Epithelial cell of proximal tubule (primary cell): Measurements from ENCODE around the gene KIF4B. TPM values are rescaled to one million over a fixed set of nuclear protein-coding genes. Genes with fewer than 3 reads are reported as not detected.
"Not testable (repeated sequence)": the region's sequence is repeated elsewhere in the genome, so short reads cannot be mapped to it uniquely, and the experiment has no call there.

ENCODE experiments used
- DNase-seq: peaks from one replicate; pipeline ENCODE4 v3.0.0-alpha.2; 2011; ENCODE audit warnings: low read depth
- H3K4me3 ChIP-seq: 2 replicates; pipeline ENCODE4 v1.5.1; 2011; ENCODE audit warnings: low read depth, mild to moderate bottlenecking, low read length
- CTCF ChIP-seq: conservative IDR thresholded peaks from 2 replicates; pipeline ENCODE4 v1.5.1; 2012; ENCODE audit warnings: low read depth, mild to moderate bottlenecking, low read length
- total RNA-seq: library from RNA; depleted of rRNA; stranded (reverse); fragments of >200 nt; gene quantifications from 2 replicates; pipeline ENCODE4 v1.2.3, GENCODE V29; 2015

The KIF4B gene
- total RNA-seq, 1 donor from 2014 or later: not detected

- TF ChIP-seq CTCF: peak; percentile 16
- no peak for DNase-seq
These were observed 17.9 kb upstream of the KIF4B start for GRCh38 chr5:154995679-154996078.

GRCh38 chr5:154997746-154998145, 15.8 kb upstream of the KIF4B start:
- no peak for TF ChIP-seq CTCF
- no peak for DNase-seq
- H3K4me3 ChIP-seq: no peak overlapping the region

More at GRCh38 chr5:154995679-154996078, 17.9 kb upstream of the KIF4B start:
- H3K4me3 ChIP-seq: no peak overlapping the region

- no peak for TF ChIP-seq CTCF
- no peak for DNase-seq
- no peak overlapping the region for H3K4me3 ChIP-seq
These were observed 13.7 kb upstream of the KIF4B start for GRCh38 chr5:154999865-155000264.

DNA sequence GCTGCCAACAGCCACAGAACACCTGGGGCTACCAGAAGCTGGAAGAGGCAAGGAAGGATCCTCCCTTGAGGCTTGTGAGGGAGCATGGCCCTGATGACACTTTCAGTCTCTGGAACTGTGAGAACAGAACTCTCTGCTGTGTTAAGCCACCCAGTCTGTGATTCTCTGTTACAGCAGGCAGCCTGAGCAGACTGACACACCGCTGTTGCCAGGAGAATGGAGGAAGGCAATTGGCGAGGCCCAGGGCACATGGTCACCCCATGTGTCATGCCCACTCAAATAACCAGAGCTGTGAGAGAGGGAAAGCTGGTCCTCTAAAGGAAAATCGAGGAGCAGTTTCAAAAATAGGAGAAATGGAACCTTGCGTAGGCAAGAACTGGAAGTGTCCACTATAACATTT, 12.0 kb upstream of the KIF4B start:
- no peak for DNase-seq
- H3K4me3 ChIP-seq: no peak overlapping the region
- no peak for TF ChIP-seq CTCF

DNA sequence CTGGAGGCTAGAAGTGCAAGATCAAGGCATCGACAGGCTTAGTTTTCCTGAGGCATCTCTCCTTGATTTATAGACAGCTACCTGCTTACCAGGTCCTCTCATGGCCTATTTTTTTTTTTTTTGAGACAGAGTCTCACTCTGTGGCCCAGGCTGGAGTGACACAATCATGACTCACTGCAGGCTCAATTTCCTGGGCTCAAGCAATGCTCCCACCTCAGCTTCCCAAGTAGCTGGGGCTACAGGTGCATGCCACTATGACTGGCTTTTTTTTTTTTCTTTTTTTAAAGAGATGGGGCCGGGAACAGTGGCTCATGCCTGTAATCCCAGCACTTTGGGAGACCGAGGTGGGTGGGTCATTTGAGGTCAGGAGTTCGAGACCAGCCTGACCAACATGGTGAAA, 10.8 kb upstream of the KIF4B start:
- not testable (repeated sequence) for DNase-seq, H3K4me3 ChIP-seq

- no peak for DNase-seq
- H3K4me3 ChIP-seq: no peak overlapping the region
- peak; percentile 51 for TF ChIP-seq CTCF
These were observed 9.3 kb upstream of the KIF4B start for GRCh38 chr5:155004138-155004744.

- H3K4me3 ChIP-seq, DNase-seq: not testable (repeated sequence)
These were observed 7.3 kb upstream of the KIF4B start for GRCh38 chr5:155006265-155006664.

DNA sequence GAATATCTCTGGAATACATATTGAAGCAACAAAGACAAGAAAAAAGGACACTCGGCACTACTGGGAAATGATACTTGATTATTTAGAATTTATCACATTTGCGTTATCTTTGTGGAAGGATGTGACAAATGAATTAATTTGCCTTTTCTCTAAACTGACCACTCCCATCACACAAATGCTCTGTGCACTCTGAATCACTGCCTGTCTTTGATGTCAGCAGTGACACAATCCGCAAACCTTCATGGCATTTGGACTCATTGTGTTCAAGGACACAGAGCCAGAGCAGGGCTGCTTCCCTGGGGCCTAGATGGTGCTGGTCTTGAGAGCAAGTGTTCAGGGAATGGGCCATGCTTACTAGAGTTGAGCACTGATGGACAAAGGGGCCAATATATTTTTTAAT, 4.9 kb upstream of the KIF4B start:
- TF ChIP-seq CTCF: no peak
- no peak for DNase-seq
- H3K4me3 ChIP-seq: no peak overlapping the region
